PC-3 (cell line): ENCODE measurements around the gene PCNX3. TPM values are rescaled to one million over a fixed set of nuclear protein-coding genes. Genes with fewer than 3 reads are reported as not detected.

Experiments
- ATAC-seq: fragments of 200-7000 bp; cut with Tn5 transposase; 2 replicates; pipeline ENCODE4 v1.9.1; 2020; ENCODE audit warnings: mild to moderate bottlenecking, moderate library complexity
- BruUV-seq: library from RNA; stranded (reverse); fragments of 400-500 nt; replicated peaks from 2 replicates; lab custom pipeline; 2021; lab: Mats Ljungman, UMichigan
- CTCF ChIA-PET: fragments of 300-600 bp; sonication (Branson Sonifier 250); formaldehyde crosslinking; loops from one replicate; lab custom pipeline; 2022; ENCODE audit warnings: antibody characterized with exemption; lab: Charles Lee
- POLR2A ChIA-PET: fragments of 300-600 bp; sonication (Branson Sonifier 250); formaldehyde crosslinking; loops from one replicate; lab custom pipeline; 2022; ENCODE audit warnings: antibody characterized with exemption; ENCODE audit not compliant: unreplicated experiment; lab: Charles Lee
- DNase-seq: peaks from one replicate; pipeline ENCODE4 v3.0.0-alpha.2; 2015
- H2AFZ ChIP-seq: fragments of 300-600 bp; sonication (generic); 2 replicates; pipeline ENCODE4 v1.6.0; 2016; ENCODE audit warnings: antibody characterized with exemption, low read length
- H3F3A ChIP-seq: fragments of 300-600 bp; sonication (generic); one replicate; pipeline ENCODE4 v1.6.0; 2017; ENCODE audit warnings: antibody characterized with exemption, low read length, control low read depth, mild to moderate bottlenecking; ENCODE audit not compliant: unreplicated experiment
- H3K27ac ChIP-seq: fragments of 300-600 bp; sonication (generic); 2 replicates; pipeline ENCODE4 v1.5.1; 2016; ENCODE audit warnings: mild to moderate bottlenecking, low read length
- H3K27me3 ChIP-seq: fragments of 300-600 bp; sonication (generic); 2 replicates; pipeline ENCODE4 v1.6.1; 2016; ENCODE audit warnings: low read length, mixed read lengths
- H3K36me3 ChIP-seq: fragments of 300-600 bp; sonication (generic); 2 replicates; pipeline ENCODE4 v1.6.1; 2016; ENCODE audit warnings: low read depth, mixed run types, low read length, mixed read lengths
- H3K4me1 ChIP-seq: fragments of 300-600 bp; sonication (generic); 2 replicates; pipeline ENCODE4 v1.5.1; 2016; ENCODE audit warnings: low read length; ENCODE audit not compliant: insufficient read depth
- H3K4me2 ChIP-seq: fragments of 300-600 bp; sonication (generic); 2 replicates; pipeline ENCODE4 v1.6.0; 2016; ENCODE audit warnings: low read length
- H3K4me3 ChIP-seq: fragments of 300-600 bp; sonication (generic); 2 replicates; pipeline ENCODE4 v1.5.1; 2016; ENCODE audit warnings: mild to moderate bottlenecking, low read length, mixed read lengths
- H3K79me2 ChIP-seq: fragments of 300-600 bp; sonication (generic); 2 replicates; pipeline ENCODE4 v1.6.1; 2017; ENCODE audit warnings: low read length, mixed read lengths
- H3K9ac ChIP-seq: fragments of 300-600 bp; sonication (generic); 2 replicates; pipeline ENCODE4 v1.6.0; 2016; ENCODE audit warnings: mild to moderate bottlenecking, low read length
- H3K9me2 ChIP-seq: fragments of 300-600 bp; sonication (generic); replicated peaks from 2 replicates; pipeline ENCODE4 v1.6.1; 2016; ENCODE audit warnings: mixed run types, low read length, mixed read lengths
- H3K9me3 ChIP-seq: fragments of 300-600 bp; sonication (generic); 2 replicates; pipeline ENCODE4 v1.6.1; 2016; ENCODE audit warnings: low read length, mixed read lengths
- H4K20me1 ChIP-seq: fragments of 300-600 bp; sonication (generic); 2 replicates; pipeline ENCODE4 v1.6.1; 2016; ENCODE audit warnings: low read length, mixed read lengths
- EZH2 ChIP-seq: fragments of 300-600 bp; sonication (generic); IDR thresholded peaks from one replicate; pipeline ENCODE4 v1.6.1; 2017; ENCODE audit warnings: antibody characterized with exemption, mild to moderate bottlenecking, low read length; ENCODE audit not compliant: unreplicated experiment
- EZH2phosphoT487 ChIP-seq: fragments of 300-600 bp; sonication (generic); IDR thresholded peaks from 2 replicates; pipeline ENCODE4 v1.6.1; 2018; ENCODE audit warnings: mild to moderate bottlenecking, antibody characterized with exemption, low read length, borderline replicate concordance
- intact Hi-C: fragments of 100-400 bp; cut with micrococcal nuclease; formaldehyde crosslinking; loops from 2 replicates; pipeline ENCODE4 v1.9.0; 2023
- total RNA-seq: library from RNA; depleted of rRNA; stranded (reverse); fragments of >200 nt; gene quantifications from 2 replicates; pipeline ENCODE4 v1.2.3, GENCODE V29; 2014
- TF ChIP-seq, protein P1 (sequence below): fragments of 300-600 bp; sonication (generic); conservative IDR thresholded peaks from 2 replicates; pipeline ENCODE4 v1.5.1; 2017; ENCODE audit warnings: antibody characterized with exemption, low read depth, mild to moderate bottlenecking, low read length

Gene PCNX3
- total RNA-seq, 1 experiment from 2014 or later: 53.6 TPM

- intact Hi-C loops: no loop called here
- BruUV-seq: no TSS peak
- H2AFZ ChIP-seq: no peak overlapping the region
- no peaks in the 10 kb centered on the region for H3F3A ChIP-seq
- no peaks in the 10 kb centered on the region for H3K9me3 ChIP-seq
- DNase-seq (no peak), ATAC-seq (no peak)
- no peak overlapping the region for H3K4me3 ChIP-seq
- no peaks in the 10 kb centered on the region for H4K20me1 ChIP-seq
- H3K9ac ChIP-seq: no peak overlapping the region
- TF ChIP-seq, protein P1, sequence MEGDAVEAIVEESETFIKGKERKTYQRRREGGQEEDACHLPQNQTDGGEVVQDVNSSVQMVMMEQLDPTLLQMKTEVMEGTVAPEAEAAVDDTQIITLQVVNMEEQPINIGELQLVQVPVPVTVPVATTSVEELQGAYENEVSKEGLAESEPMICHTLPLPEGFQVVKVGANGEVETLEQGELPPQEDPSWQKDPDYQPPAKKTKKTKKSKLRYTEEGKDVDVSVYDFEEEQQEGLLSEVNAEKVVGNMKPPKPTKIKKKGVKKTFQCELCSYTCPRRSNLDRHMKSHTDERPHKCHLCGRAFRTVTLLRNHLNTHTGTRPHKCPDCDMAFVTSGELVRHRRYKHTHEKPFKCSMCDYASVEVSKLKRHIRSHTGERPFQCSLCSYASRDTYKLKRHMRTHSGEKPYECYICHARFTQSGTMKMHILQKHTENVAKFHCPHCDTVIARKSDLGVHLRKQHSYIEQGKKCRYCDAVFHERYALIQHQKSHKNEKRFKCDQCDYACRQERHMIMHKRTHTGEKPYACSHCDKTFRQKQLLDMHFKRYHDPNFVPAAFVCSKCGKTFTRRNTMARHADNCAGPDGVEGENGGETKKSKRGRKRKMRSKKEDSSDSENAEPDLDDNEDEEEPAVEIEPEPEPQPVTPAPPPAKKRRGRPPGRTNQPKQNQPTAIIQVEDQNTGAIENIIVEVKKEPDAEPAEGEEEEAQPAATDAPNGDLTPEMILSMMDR: no peak
- TF ChIP-seq EZH2phosphoT487 (no peak), EZH2 (no peak)
- H3K27ac ChIP-seq: no peak overlapping the region
- no peaks in the 10 kb centered on the region for H3K27me3 ChIP-seq
- ChIA-PET CTCF (no interaction called here), POLR2A (no interaction called here)
- no peak overlapping the region for H3K4me2 ChIP-seq
- no peaks in the 10 kb centered on the region for H3K4me1 ChIP-seq
- no peaks in the 10 kb centered on the region for H3K9me2 ChIP-seq
- H3K79me2 ChIP-seq: no peaks in the 10 kb centered on the region
- peaks cover 12% of the 10 kb centered on the region; the same call in 1 of the 2 replicates for H3K36me3 ChIP-seq
These were observed 17.3 kb upstream of the PCNX3 start for GRCh38 chr11:65598258-65598699.

DNA sequence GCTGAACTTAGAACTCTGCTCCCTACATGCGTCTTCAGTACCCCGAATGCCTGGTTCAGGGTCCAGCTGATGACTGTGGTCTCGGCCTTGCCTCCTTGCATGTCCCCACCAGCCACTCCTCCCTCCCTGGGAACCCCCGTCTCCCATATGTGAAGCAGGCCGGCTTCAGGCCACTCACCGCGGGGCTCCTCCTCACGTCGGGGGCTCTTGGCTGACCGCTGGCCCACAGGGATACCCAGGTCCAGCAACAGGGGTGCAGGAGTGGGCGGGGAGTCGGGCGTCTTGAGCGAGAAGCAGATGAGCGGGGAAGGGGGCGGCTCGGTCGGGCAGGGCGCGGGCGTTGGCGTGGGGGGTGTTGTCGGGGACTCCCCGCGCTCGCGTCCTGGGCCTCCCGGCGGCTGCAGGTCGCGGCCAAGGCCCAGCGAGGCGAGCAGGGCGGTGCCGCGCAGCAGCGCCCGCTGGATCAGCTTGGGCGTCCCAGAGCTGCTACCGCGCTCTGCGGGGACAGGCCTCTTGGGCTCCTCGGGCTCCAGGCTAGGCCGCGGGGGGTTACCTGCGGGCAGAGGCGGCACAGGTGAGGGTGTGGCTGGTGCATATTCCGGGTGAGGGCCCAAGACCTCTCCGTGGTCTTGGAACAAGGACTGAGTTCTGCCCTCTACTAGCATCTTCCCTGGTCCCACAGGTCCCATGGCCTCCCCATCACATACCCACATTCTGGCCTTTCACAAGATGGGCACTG, 16.2 kb upstream of the PCNX3 start:
- Histone ChIP-seq H3K9me3 (no peaks in the 10 kb centered on the region), H4K20me1 (no peaks in the 10 kb centered on the region), H2AFZ (no peak overlapping the region), H3K79me2 (no peaks in the 10 kb centered on the region), H3K27me3 (no peaks in the 10 kb centered on the region), H3K9me2 (no peaks in the 10 kb centered on the region), H3K4me1 (no peaks in the 10 kb centered on the region), H3K4me2 (no peak overlapping the region), H3K36me3 (peaks cover 12% of the 10 kb centered on the region; the same call in 1 of the 2 replicates), H3K9ac (no peak overlapping the region), H3F3A (no peaks in the 10 kb centered on the region), H3K4me3 (no peak overlapping the region), H3K27ac (no peak overlapping the region)
- intact Hi-C loops: no loop called here
- DNase-seq (no peak), ATAC-seq (no peak)
- TF ChIP-seq, protein P1: no peak
- TF ChIP-seq EZH2 (no peak), EZH2phosphoT487 (no peak)
- ChIA-PET POLR2A (no interaction called here), CTCF (no interaction called here)
- no TSS peak for BruUV-seq

- TF ChIP-seq, protein P1: no peak
- TF ChIP-seq EZH2phosphoT487 (no peak), EZH2 (no peak)
- H2AFZ ChIP-seq: no peak overlapping the region
- H3K9me3 ChIP-seq: no peaks in the 10 kb centered on the region
- ChIA-PET CTCF (no interaction called here), POLR2A (no interaction called here)
- H3K79me2 ChIP-seq: no peaks in the 10 kb centered on the region
- no peaks in the 10 kb centered on the region for H3K27me3 ChIP-seq
- H3K4me1 ChIP-seq: no peaks in the 10 kb centered on the region
- no peak overlapping the region for H3K27ac ChIP-seq
- no peak overlapping the region for H3K4me2 ChIP-seq
- ATAC-seq: no peak
- no peak overlapping the region for H3K4me3 ChIP-seq
- intact Hi-C loops: no loop called here
- no peak overlapping the region for H3K9ac ChIP-seq
- no TSS peak for BruUV-seq
- peaks cover 15% of the 10 kb centered on the region for H3K36me3 ChIP-seq
- no peaks in the 10 kb centered on the region for H3K9me2 ChIP-seq
- DNase-seq: no peak
- no peaks in the 10 kb centered on the region for H3F3A ChIP-seq
- H4K20me1 ChIP-seq: no peaks in the 10 kb centered on the region
These were observed 15.7 kb upstream of the PCNX3 start for GRCh38 chr11:65599955-65600246.
